ENCODE results near the gene FAM135A. TPM values are rescaled to one million over a fixed set of nuclear protein-coding genes. Genes with fewer than 3 reads are reported as not detected.
A peak's percentile ranks its signal among the peaks of the same experiment; 100 is the strongest.

Gene FAM135A
- 12.6 and 14.6 TPM in 2 replicates for total RNA-seq

GRCh38 chr6:70413114-70413991 is at the start of gene FAM135A:
TSS of gene FAM135A (plus strand) at chr6:70413508. CDS start at chr6:70428343, 14,835 bp downstream.
- DNase-seq (ENCODE audit: low read depth, low spot score): peak; percentile 90

GRCh38 chr6:70363741-70364493 is 49.4 kb upstream of the FAM135A start:
- no peak for DNase-seq (ENCODE audit: low read depth, low spot score)

- DNase-seq (ENCODE audit: low read depth, low spot score): peak; percentile 13
These were observed 43.9 kb upstream of the FAM135A start for GRCh38 chr6:70369332-70369950.

- no peak for DNase-seq (ENCODE audit: low read depth, low spot score)
These were observed 42.8 kb upstream of the FAM135A start for GRCh38 chr6:70370496-70370895.

- DNase-seq (ENCODE audit: low read depth, low spot score): peak; percentile 30
These were observed 41.7 kb upstream of the FAM135A start for GRCh38 chr6:70371454-70372105.

- DNase-seq (ENCODE audit: low read depth, low spot score): no peak
These were observed 38.1 kb upstream of the FAM135A start for GRCh38 chr6:70375166-70375565.

GRCh38 chr6:70375882-70376281 is 37.4 kb upstream of the FAM135A start:
- no peak for DNase-seq (ENCODE audit: low read depth, low spot score)

DNA sequence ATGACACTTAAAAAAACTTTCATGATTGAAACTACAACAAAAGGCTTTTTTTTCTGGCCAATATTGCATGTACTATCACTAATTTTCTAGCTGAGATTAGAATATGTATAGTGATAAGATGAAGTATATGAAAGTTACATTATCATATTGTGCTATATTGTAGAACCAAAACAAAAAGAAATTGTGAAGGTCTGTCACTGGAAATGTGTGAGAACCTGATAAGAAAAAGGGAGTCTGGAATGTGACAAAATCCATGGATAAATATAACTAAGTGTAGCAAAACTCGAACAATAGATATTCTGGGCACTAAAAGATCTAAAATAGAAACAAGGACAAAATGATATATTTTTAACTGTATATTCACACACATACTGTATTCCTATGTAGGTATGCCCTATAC is 36.7 kb upstream of the FAM135A start:
- DNase-seq (ENCODE audit: low read depth, low spot score): no peak

DNA sequence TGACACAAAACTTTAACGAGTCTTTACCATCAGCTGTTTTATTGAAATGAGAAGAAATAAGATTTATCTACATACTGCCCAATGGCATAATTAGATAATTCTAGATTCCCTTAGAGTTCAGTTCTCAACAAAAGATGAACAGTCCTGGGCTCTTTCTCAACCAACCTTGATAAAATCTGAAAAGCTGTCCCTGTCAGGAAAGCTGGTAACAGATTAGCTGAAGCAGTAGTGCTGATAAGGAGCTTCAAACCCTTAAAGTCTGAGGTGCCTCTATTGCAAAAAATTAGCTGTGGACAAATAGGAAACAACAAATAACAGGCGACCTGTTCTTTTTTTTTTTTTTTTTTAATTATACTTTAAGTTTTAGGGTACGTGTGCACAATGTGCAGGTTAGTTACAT is 35.9 kb upstream of the FAM135A start:
- no peak for DNase-seq (ENCODE audit: low read depth, low spot score)

DNA sequence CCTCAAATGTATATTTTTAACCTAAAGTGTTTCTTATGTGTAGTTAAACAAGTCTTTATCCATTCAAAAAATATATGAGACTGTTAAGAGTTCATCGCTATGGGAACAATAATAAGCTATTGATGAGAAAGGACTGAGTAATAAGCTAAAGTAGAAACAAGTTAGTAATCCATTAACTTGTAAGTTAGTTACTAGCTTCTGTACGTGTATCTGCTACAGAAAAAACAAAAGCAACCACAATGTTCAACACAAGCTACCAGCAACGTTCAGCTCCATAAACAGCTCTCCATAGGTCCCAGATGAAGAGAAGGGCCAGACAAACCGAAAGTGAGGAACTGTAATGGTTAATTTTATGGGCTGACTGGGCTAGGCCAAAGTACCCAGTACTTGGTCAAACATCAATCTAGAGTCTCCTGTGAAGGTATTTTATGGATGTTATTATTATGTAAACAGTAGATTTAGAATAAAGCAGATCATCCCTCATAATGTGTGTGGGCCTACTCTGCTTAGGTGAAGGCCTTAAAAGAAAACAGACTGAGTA is 33.8 kb upstream of the FAM135A start:
- no peak for DNase-seq (ENCODE audit: low read depth, low spot score)

DNA sequence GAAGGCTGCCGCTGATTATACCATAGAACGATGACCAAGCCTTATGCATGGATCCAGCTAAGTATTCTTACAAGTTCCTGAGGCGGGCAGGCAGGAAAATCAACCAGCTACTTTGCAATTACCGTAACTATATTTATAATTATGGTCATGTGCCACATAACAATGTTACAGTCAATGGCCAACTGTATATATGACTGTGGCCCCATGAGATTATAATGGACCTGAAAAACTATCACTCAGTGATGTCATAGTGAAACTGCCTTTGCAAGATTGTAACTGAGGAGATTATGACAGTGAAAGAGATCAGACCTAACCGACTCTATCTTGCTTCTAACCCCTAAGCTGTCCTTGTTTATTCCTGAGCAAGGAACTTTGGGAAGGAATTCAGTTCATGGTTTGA is 33.1 kb upstream of the FAM135A start:
- DNase-seq (ENCODE audit: low read depth, low spot score): no peak

DNA sequence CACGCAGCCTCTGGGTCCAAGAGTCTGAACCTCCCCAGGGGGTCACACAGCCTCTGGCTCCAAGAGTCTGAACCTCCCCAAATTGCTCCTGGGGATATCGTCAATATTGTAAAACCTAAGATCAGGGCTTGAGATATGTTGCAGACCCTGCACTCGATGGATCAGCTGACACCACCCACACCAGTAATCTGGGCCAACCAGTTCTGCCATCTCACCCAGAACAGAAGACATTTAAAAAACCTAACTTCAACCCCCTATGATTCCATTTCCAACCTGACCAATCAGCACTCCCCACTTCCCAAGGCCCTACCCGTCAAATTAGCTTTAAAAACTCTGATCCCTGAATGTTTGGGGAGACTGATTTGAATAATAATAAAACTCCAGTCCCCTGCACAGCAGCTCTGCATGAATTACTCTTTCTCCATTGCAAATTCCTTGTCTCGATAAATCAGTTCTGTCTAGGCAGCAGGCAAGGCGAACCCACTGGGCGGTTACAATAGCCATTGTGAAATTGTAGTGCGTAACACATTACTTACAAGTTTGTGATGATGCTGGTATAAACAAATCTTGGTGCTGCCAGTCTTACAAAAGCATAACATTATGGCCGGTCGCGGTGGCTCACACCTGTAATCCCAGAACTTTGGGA is 32.4 kb upstream of the FAM135A start:
- no peak for DNase-seq (ENCODE audit: low read depth, low spot score)

DNA sequence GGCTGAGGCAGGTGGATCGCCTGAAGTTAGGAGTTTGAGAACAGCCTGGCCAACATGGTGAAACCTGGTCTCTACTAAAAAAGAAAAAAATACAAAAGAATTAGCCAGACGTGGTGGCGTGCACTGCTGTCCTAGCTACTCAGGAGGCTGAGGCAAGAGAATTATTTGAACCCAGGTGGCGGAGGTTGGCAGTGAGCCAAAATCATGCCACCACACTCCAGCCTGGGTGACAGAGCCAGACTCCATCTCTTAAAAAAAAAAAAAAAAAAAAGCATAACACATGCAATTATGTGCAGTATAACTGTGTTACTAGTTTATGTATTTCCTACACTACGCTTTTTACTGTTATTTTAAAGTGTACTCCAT is 31.9 kb upstream of the FAM135A start:
- DNase-seq (ENCODE audit: low read depth, low spot score): no peak

DNA sequence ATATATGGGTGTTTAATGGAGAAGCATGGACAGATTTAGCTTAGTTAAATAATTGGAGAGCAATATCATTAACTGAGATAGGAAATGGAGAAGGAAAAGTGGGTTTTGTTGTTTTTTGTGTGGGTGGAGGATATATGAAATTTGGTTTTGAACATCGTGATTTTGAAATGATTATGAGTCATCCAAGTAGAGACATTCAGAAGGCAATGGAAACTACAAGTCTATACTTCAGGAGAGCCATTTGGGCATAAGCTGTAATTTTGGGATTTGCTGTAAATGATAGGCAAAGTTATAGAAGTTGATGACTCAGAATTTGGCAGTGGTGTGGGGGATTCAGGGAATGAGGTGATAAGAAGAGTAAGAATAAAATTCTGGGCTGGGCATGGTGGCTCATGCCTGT is 27.4 kb upstream of the FAM135A start:
- no peak for DNase-seq (ENCODE audit: low read depth, low spot score)

GRCh38 chr6:70388814-70389213 is 24.5 kb upstream of the FAM135A start:
- DNase-seq (ENCODE audit: low read depth, low spot score): no peak

DNA sequence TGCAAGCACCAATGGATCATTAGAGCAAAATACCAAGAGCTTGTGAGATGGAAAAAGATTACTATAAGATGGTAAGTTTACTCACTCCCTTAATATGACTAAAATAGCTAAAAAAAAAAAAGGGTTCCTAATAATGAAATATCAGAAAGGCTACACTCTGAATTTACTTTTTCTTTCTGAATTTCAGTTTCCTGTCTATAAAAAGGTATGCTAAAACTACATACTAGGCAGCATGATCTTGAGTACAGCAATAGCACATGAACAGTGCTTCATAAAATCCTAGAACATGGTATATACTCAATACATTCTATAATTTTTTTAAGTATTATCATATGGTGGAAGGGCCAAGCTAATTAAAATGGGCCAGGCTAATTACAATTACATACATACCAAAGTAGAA is 24.0 kb upstream of the FAM135A start:
- DNase-seq (ENCODE audit: low read depth, low spot score): no peak

GRCh38 chr6:70390067-70390466 is 23.2 kb upstream of the FAM135A start:
- DNase-seq (ENCODE audit: low read depth, low spot score): no peak

GRCh38 chr6:70391492-70391891 is 21.8 kb upstream of the FAM135A start:
- DNase-seq (ENCODE audit: low read depth, low spot score): no peak

DNA sequence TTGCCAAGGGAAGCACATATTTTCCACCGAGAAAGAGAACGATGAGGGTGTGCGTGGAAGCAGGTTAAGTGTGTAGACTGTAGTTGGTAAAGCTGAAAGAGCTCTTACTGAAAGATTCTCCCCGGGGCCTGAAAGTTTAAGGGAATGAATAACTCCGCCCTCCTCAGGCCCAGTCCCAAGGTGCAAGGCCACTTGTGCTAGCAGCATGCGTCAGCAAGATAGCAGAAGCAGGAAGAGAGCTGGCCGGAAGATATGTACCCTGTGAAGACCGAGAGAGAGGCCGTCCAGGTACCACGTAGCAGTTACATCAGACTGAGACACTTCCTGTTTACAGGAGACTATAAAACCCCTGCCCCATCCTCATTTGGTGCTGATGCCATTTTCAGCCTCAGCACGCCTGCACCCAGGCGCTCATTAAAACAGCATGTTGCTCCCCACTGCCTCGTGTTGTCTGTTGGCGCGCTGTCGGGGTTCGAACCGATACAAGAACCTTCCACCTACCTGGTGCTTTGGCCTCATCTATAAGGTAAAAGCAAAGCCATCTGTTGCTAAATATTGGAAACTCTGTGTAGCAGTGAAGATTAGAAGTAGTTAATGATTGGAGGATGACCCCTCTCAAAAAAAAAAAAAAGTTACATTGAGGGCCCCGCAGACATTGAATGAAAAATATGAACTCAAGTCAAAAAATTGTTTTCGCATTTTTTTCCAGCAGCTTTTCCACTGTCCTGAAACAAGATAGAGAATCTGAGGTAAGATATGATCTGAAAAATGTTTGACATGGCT is 18.6 kb upstream of the FAM135A start:
- DNase-seq (ENCODE audit: low read depth, low spot score): no peak

- DNase-seq (ENCODE audit: low read depth, low spot score): no peak
These were observed 18.0 kb upstream of the FAM135A start for GRCh38 chr6:70395301-70395672.
